DND-41 (cell line): ENCODE data around the gene ANKRD40.

Experiments used
- ATAC-seq: fragments of 200-7000 bp; cut with Tn5 transposase; 3 replicates; pipeline ENCODE4 v1.9.1; 2021; ENCODE audit warnings: low read depth; ENCODE audit not compliant: insufficient read depth
- DNase-seq: peaks from one replicate; pipeline ENCODE4 v3.0.0-alpha.2; 2020
- H2AFZ ChIP-seq: 2 replicates; pipeline ENCODE4 v1.6.0; 2012; ENCODE audit warnings: low read depth, low read length
- H3K27ac ChIP-seq: 2 replicates; pipeline ENCODE4 v1.5.1; 2012; ENCODE audit warnings: low read length, inconsistent platforms
- H3K27me3 ChIP-seq: fragments of 200-600 bp; sonication (generic); 2 replicates; pipeline ENCODE4 v1.6.0; 2012; ENCODE audit warnings: low read length, mild to moderate bottlenecking, inconsistent platforms; ENCODE audit not compliant: insufficient read depth, poor library complexity
- H3K36me3 ChIP-seq: 2 replicates; pipeline ENCODE4 v1.5.1; 2012; ENCODE audit warnings: low read length, inconsistent platforms; ENCODE audit not compliant: insufficient read depth
- H3K4me1 ChIP-seq: 2 replicates; pipeline ENCODE4 v1.5.1; 2012; ENCODE audit warnings: mild to moderate bottlenecking, low read length; ENCODE audit not compliant: insufficient read depth
- H3K4me2 ChIP-seq: 2 replicates; pipeline ENCODE4 v1.6.0; 2012; ENCODE audit warnings: mild to moderate bottlenecking, moderate library complexity, low read length, inconsistent platforms; ENCODE audit not compliant: insufficient read depth
- H3K4me3 ChIP-seq, 2 experiments: fragments of 200-600 bp in 1 of 2; shearing (Covaris generic) in 1 of 2; 2 replicates each; pipeline ENCODE4 v1.5.1; 2012 to 2016; ENCODE audit warnings: inconsistent platforms in 2 of 2, low read length in 2 of 2, mild to moderate bottlenecking in 2 of 2, low read depth in 1 of 2, moderate library complexity in 1 of 2
- H3K79me2 ChIP-seq: 2 replicates; pipeline ENCODE4 v1.6.0; 2012; ENCODE audit warnings: low read length, inconsistent platforms; ENCODE audit not compliant: insufficient read depth
- H3K9ac ChIP-seq: 2 replicates; pipeline ENCODE4 v1.6.0; 2012; ENCODE audit warnings: low read depth, mild to moderate bottlenecking, inconsistent platforms, low read length, moderate library complexity
- H3K9me3 ChIP-seq: 2 replicates; pipeline ENCODE4 v1.5.1; 2012; ENCODE audit warnings: low read length, moderate library complexity, mild to moderate bottlenecking, inconsistent platforms; ENCODE audit not compliant: insufficient read depth, severe bottlenecking
- H4K20me1 ChIP-seq: 2 replicates; pipeline ENCODE4 v1.6.0; 2012; ENCODE audit warnings: low read length; ENCODE audit not compliant: insufficient read depth
- EZH2 ChIP-seq: IDR thresholded peaks from 3 replicates; pipeline ENCODE4 v1.6.1; 2012; ENCODE audit warnings: borderline replicate concordance, low read depth, mild to moderate bottlenecking, moderate library complexity, low read length, inconsistent platforms; ENCODE audit not compliant: severe bottlenecking
- TF ChIP-seq, protein P1 (sequence below): IDR thresholded peaks from 2 replicates; pipeline ENCODE4 v1.5.1; 2012; ENCODE audit warnings: borderline replicate concordance, low read length, moderate library complexity, mild to moderate bottlenecking; ENCODE audit not compliant: poor library complexity, severe bottlenecking; ENCODE audit errors: extremely low read depth

The ANKRD40 gene

DNA sequence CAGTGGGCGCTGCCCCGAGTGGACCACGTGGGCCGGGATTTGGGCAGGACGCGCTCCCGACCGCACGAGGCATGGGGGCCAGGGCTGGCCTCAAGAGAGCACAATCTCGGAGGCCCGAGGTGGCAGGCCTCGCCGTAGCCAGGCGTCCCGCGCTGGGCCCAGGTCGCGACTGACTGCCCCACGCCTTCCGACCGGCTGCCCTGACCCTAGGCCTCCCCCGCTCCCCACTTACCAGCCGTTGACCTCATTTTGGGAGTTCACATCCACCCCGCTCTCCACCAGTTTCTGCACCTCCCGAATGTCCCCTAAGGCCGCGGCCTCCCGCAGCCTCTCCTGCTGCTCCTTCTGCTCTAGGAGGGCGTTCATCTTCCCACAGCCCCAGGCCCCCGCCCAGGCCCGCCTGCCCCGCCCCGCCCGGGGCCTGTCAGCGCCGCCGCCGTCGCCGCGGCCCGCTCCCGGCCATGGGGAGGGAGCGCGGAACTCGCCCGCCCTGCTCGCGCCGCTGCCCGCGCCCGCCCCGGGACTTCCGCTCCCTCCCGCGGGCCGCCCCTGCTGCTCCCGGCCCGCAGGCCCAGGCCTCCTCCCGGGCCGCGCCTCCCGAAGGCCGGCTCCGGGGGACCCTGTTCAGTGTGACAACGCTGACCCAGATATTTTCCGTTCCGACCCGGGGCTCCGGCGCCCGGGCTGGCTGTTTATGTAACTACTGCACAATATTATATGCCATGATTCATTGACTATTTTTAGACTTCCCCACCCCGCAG, at the start of gene ANKRD40:
ANKRD40 (minus strand) TSS at position 626 of the 761 bp plus-strand sequence; CDS start at position 366, 260 bp downstream.
- Histone ChIP-seq H3K4me1 (peaks cover 66% of the 10 kb centered on the region), H3K4me2 (peak within 1 kb of the TSS; percentile 85), H3K27ac (peak within 1 kb of the TSS; percentile 98), H3K9me3 (no peaks in the 10 kb centered on the region), H4K20me1 (peaks cover 15% of the 10 kb centered on the region), H3K4me3 (peak within 1 kb of the TSS; percentile 62 to 94), H3K27me3 (no peaks in the 10 kb centered on the region), H3K36me3 (peaks cover 31% of the 10 kb centered on the region), H2AFZ (peak within 1 kb of the TSS; percentile 84), H3K79me2 (peaks cover 77% of the 10 kb centered on the region), H3K9ac (peak within 1 kb of the TSS; percentile 91)
- DNase-seq (peak; percentile 91), ATAC-seq (peak; percentile 80)
- TF ChIP-seq EZH2, result no peak
- TF ChIP-seq, protein P1, sequence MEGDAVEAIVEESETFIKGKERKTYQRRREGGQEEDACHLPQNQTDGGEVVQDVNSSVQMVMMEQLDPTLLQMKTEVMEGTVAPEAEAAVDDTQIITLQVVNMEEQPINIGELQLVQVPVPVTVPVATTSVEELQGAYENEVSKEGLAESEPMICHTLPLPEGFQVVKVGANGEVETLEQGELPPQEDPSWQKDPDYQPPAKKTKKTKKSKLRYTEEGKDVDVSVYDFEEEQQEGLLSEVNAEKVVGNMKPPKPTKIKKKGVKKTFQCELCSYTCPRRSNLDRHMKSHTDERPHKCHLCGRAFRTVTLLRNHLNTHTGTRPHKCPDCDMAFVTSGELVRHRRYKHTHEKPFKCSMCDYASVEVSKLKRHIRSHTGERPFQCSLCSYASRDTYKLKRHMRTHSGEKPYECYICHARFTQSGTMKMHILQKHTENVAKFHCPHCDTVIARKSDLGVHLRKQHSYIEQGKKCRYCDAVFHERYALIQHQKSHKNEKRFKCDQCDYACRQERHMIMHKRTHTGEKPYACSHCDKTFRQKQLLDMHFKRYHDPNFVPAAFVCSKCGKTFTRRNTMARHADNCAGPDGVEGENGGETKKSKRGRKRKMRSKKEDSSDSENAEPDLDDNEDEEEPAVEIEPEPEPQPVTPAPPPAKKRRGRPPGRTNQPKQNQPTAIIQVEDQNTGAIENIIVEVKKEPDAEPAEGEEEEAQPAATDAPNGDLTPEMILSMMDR, result no peak

GRCh38 chr17:50754521-50754920, 46.8 kb upstream of the ANKRD40 start:
- Histone ChIP-seq H3K4me3 (no peak overlapping the region), H3K36me3 (peaks cover 53% of the 10 kb centered on the region), H3K9ac (no peak overlapping the region), H2AFZ (no peak overlapping the region), H3K9me3 (no peaks in the 10 kb centered on the region), H3K4me2 (no peak overlapping the region), H4K20me1 (peaks cover 9% of the 10 kb centered on the region; the same call in 1 of the 2 replicates), H3K27ac (no peak overlapping the region), H3K4me1 (no peaks in the 10 kb centered on the region), H3K79me2 (no peaks in the 10 kb centered on the region), H3K27me3 (no peaks in the 10 kb centered on the region)
- TF ChIP-seq, protein P1, result no peak
- TF ChIP-seq EZH2, result no peak
- DNase-seq, result no peak
- no peak for ATAC-seq

GRCh38 chr17:50749245-50749644, 41.5 kb upstream of the ANKRD40 start:
- Histone ChIP-seq H3K79me2 (peaks cover 2% of the 10 kb centered on the region), H4K20me1 (peaks cover 17% of the 10 kb centered on the region; the same call in 1 of the 2 replicates)
- DNase-seq, result no peak

More at GRCh38 chr17:50749245-50749644, 41.5 kb upstream of the ANKRD40 start:
- Histone ChIP-seq H3K4me1 (no peaks in the 10 kb centered on the region), H2AFZ (no peak overlapping the region), H3K4me2 (no peak overlapping the region), H3K36me3 (peaks cover 99% of the 10 kb centered on the region), H3K4me3 (no peak overlapping the region), H3K9me3 (no peaks in the 10 kb centered on the region), H3K9ac (no peak overlapping the region), H3K27ac (no peak overlapping the region), H3K27me3 (no peaks in the 10 kb centered on the region)
- no peak for ATAC-seq
- no peak for TF ChIP-seq EZH2
- TF ChIP-seq, protein P1, result no peak
